HCT116 (cell line): ENCODE measurements around the gene RPL21. TPM values are rescaled to one million over a fixed set of nuclear protein-coding genes. Genes with fewer than 3 reads are reported as not detected.

Experiments used
- ATAC-seq: fragments of 200-7000 bp; cut with Tn5 transposase; 2 replicates; pipeline ENCODE4 v1.9.1; 2020; ENCODE audit warnings: mild to moderate bottlenecking, moderate library complexity
- BruUV-seq: library from RNA; stranded (reverse); fragments of 400-500 nt; replicated peaks from 2 replicates; lab custom pipeline; 2021; lab: Mats Ljungman, UMichigan
- CTCF ChIA-PET: fragments of 300-600 bp; sonication (Branson Sonifier 250); formaldehyde crosslinking; loops from one replicate; lab custom pipeline; 2021; ENCODE audit warnings: antibody characterized with exemption; lab: Charles Lee
- POLR2A ChIA-PET: fragments of 300-600, 350-600 bp; sonication (Branson Sonifier 250); formaldehyde crosslinking; loops from one replicate; lab custom pipeline; 2021; ENCODE audit warnings: antibody characterized with exemption; lab: Charles Lee
- RAD21 ChIA-PET, 2 experiments: fragments of 300-600 bp; sonication (Branson Sonifier 250); formaldehyde crosslinking; loops; one replicate each; lab custom pipeline; 2023; ENCODE audit warnings: low total read pairs in 2 of 2; ENCODE audit not compliant: uncharacterized antibody in 2 of 2, unreplicated experiment in 2 of 2, low non-redundant PET in 1 of 2; lab: Charles Lee
- DNase-seq: peaks from one replicate; pipeline ENCODE4 v3.0.0-alpha.2; 2010; ENCODE audit warnings: low read depth, low spot score
- H2AFZ ChIP-seq: fragments of 200-600 bp; shearing (Covaris generic), sonication (generic); 2 replicates; pipeline ENCODE4 v1.6.1; 2017; ENCODE audit warnings: low read depth, mixed run types, mixed read lengths, antibody characterized with exemption, low read length; ENCODE audit not compliant: poor library complexity, severe bottlenecking
- H3K27ac ChIP-seq: 2 replicates; pipeline ENCODE4 v1.5.1; 2012; ENCODE audit warnings: low read depth, low read length
- H3K27me3 ChIP-seq: fragments of 200-600 bp; sonication (generic); 2 replicates; pipeline ENCODE4 v1.6.1; 2016; ENCODE audit warnings: mixed run types, low read length, mixed read lengths; ENCODE audit not compliant: insufficient read depth
- H3K36me3 ChIP-seq, 2 experiments: fragments of 200-500 bp in 1 of 2; fragments of 200-600 bp in 1 of 2; sonication (Bioruptor generic) in 1 of 2; sonication (generic) in 1 of 2; 2 replicates each; pipeline versions ENCODE4 v1.5.1 to v1.6.1; 2014 to 2016; ENCODE audit warnings: low read length in 2 of 2, inconsistent platforms in 1 of 2, mixed read lengths in 1 of 2, mixed run types in 1 of 2; ENCODE audit not compliant: insufficient read depth in 2 of 2, control insufficient read depth in 1 of 2
- H3K4me1 ChIP-seq, 2 experiments: fragments of 200-600 bp in 1 of 2; sonication (generic) in 1 of 2; 2 replicates each; pipeline versions ENCODE4 v1.5.1 to v1.6.1; 2012 to 2017; ENCODE audit warnings: low read length in 2 of 2, inconsistent platforms in 1 of 2, mild to moderate bottlenecking in 1 of 2, mixed read lengths in 1 of 2, mixed run types in 1 of 2, moderate library complexity in 1 of 2; ENCODE audit not compliant: insufficient read depth in 2 of 2, control insufficient read depth in 1 of 2
- H3K4me2 ChIP-seq: fragments of 200-600 bp; sonication (generic); 2 replicates; pipeline ENCODE4 v1.6.1; 2017; ENCODE audit warnings: mixed run types, low read length, mixed read lengths
- H3K4me3 ChIP-seq, 2 experiments: fragments of 200-600 bp in 1 of 2; sonication (generic) in 1 of 2; replicated peaks in 1 of 2; 2 replicates each; pipeline ENCODE4 v1.5.1; 2011 to 2016; ENCODE audit warnings: low read length in 2 of 2, control low read depth in 1 of 2, low read depth in 1 of 2, mild to moderate bottlenecking in 1 of 2, mixed read lengths in 1 of 2, mixed run types in 1 of 2
- H3K79me2 ChIP-seq: fragments of 200-600 bp; sonication (generic); 2 replicates; pipeline ENCODE4 v1.6.1; 2017; ENCODE audit warnings: mild to moderate bottlenecking, mixed run types, low read length, moderate library complexity, mixed read lengths; ENCODE audit not compliant: insufficient read depth
- H3K9ac ChIP-seq: fragments of 200-600 bp; sonication (generic); 2 replicates; pipeline ENCODE4 v1.6.1; 2016; ENCODE audit warnings: low read length, mixed read lengths
- H3K9me2 ChIP-seq: fragments of 200-600 bp; sonication (generic), shearing (Covaris generic); 2 replicates; pipeline ENCODE4 v1.6.1; 2017; ENCODE audit warnings: mixed run types, mild to moderate bottlenecking, moderate library complexity; ENCODE audit not compliant: insufficient read depth
- H3K9me3 ChIP-seq, 2 experiments: fragments of 200-500 bp in 1 of 2; fragments of 200-600 bp in 1 of 2; sonication (Bioruptor generic) in 1 of 2; sonication (generic) in 1 of 2; 2 replicates each; pipeline ENCODE4 v1.6.1; 2014 to 2017; ENCODE audit warnings: low read length in 2 of 2, mixed read lengths in 2 of 2, inconsistent platforms in 1 of 2, low read depth in 1 of 2, mild to moderate bottlenecking in 1 of 2, mixed run types in 1 of 2, moderate library complexity in 1 of 2; ENCODE audit not compliant: control insufficient read depth in 1 of 2, insufficient read depth in 1 of 2
- H4K20me1 ChIP-seq: fragments of 200-600 bp; sonication (generic), shearing (Covaris generic); 2 replicates; pipeline ENCODE4 v1.6.1; 2017; ENCODE audit warnings: mixed run types, mild to moderate bottlenecking, moderate library complexity; ENCODE audit not compliant: insufficient read depth
- EGR1 ChIP-seq: IDR thresholded peaks from 2 replicates; pipeline ENCODE4 v1.6.1; 2012; ENCODE audit warnings: low read depth
- ELF1 ChIP-seq: IDR thresholded peaks from 2 replicates; pipeline ENCODE4 v1.6.1; 2012; ENCODE audit warnings: low read depth, borderline replicate concordance
- EZH2phosphoT487 ChIP-seq: fragments of 200-600 bp; IDR thresholded peaks from 2 replicates; pipeline ENCODE4 v1.6.1; 2018; ENCODE audit warnings: antibody characterized with exemption, borderline replicate concordance
- JUND ChIP-seq: IDR thresholded peaks from 2 replicates; pipeline ENCODE4 v1.6.1; 2012
- POLR2A ChIP-seq: IDR thresholded peaks from 2 replicates; pipeline ENCODE4 v1.7.0; 2011; ENCODE audit warnings: borderline replicate concordance; ENCODE audit not compliant: insufficient read depth, insufficient read length; ENCODE audit errors: extremely low read depth
- TCF7L2 ChIP-seq: IDR thresholded peaks from 2 replicates; pipeline ENCODE4 v1.7.0; 2011; ENCODE audit warnings: borderline replicate concordance, inconsistent platforms; ENCODE audit not compliant: insufficient read depth, insufficient read length; ENCODE audit errors: extremely low read depth
- intact Hi-C: fragments of 100-400 bp; cut with micrococcal nuclease; formaldehyde crosslinking; loops from 2 replicates; pipeline ENCODE4 v1.10.0; 2022
- total RNA-seq: library from RNA; stranded (reverse); gene quantifications from one replicate; pipeline ENCODE4 v1.2.1, GENCODE V29; 2021; ENCODE audit not compliant: unreplicated experiment
- TF ChIP-seq, protein P1 (sequence below), 3 experiments: fragments of 200-600 bp in 1 of 3; sonication (generic) in 1 of 3; IDR thresholded peaks in 2 of 3; conservative IDR thresholded peaks in 1 of 3; 2 replicates each; pipeline ENCODE4 v1.5.1; 2012 to 2017; ENCODE audit warnings: low read depth in 2 of 3, low read length in 2 of 3, antibody characterized with exemption in 1 of 3, borderline replicate concordance in 1 of 3, control low read depth in 1 of 3, mild to moderate bottlenecking in 1 of 3, mixed read lengths in 1 of 3, mixed run types in 1 of 3, moderate library complexity in 1 of 3; ENCODE audit not compliant: insufficient read depth in 1 of 3
- TF ChIP-seq, protein P2 (sequence below): IDR thresholded peaks from 2 replicates; pipeline ENCODE4 v1.6.1; 2012; ENCODE audit warnings: low read depth

Gene RPL21
- total RNA-seq, 1 experiment from 2014 or later: 915 TPM

DNA sequence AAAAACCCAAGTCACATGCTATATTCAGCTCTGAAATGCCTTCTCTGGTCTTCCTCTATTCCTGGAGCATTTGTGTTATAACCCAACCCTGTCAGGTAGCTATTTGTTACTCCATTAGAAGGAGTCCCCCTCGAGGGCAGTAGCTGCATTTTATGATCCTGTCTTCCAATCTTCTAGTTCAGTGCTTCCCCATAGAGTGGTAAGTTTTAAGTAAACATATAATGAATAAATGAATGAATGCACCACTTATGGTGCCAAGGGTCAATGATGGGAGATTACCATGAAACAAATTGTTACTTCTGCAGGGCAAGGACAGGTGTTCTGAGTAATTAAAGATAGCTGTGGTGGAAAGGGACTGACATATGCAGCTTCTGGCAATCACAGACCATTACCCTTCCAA is 23.3 kb downstream of the RPL21 start:
- H2AFZ ChIP-seq: no peak overlapping the region
- no peak overlapping the region for H3K9ac ChIP-seq
- no peaks in the 10 kb centered on the region for H3K9me3 ChIP-seq
- BruUV-seq: no TSS peak
- H3K4me1 ChIP-seq: peaks cover 4 to 17% of the 10 kb centered on the region in 2 experiments; a peak in 3 of 4 replicates
- ChIA-PET RAD21 (no interaction called here), POLR2A (interaction anchor here (1.3 kb wide), 1 partner anchor 17 kb away, joined by 3 read pairs; no protein-coding TSS in a partner anchor), CTCF (interaction anchor here (1.2 kb wide), 1 partner anchor 9 kb away, joined by 5 read pairs; no protein-coding TSS in a partner anchor)
- no peaks in the 10 kb centered on the region for H3K27me3 ChIP-seq
- no peak for DNase-seq
- no peak overlapping the region for H3K4me2 ChIP-seq
- H3K4me3 ChIP-seq: no peak overlapping the region
- no peak overlapping the region for H3K27ac ChIP-seq
- no peaks in the 10 kb centered on the region for H4K20me1 ChIP-seq
- H3K9me2 ChIP-seq: no peaks in the 10 kb centered on the region
- H3K79me2 ChIP-seq: no peaks in the 10 kb centered on the region
- intact Hi-C loops: no loop called here
- no peak for ATAC-seq
- no peaks in the 10 kb centered on the region for H3K36me3 ChIP-seq
- TF ChIP-seq EZH2phosphoT487 (no peak), JUND (no peak), ELF1 (no peak), TCF7L2 (no peak), POLR2A (no peak), EGR1 (no peak)
- TF ChIP-seq, protein P1, sequence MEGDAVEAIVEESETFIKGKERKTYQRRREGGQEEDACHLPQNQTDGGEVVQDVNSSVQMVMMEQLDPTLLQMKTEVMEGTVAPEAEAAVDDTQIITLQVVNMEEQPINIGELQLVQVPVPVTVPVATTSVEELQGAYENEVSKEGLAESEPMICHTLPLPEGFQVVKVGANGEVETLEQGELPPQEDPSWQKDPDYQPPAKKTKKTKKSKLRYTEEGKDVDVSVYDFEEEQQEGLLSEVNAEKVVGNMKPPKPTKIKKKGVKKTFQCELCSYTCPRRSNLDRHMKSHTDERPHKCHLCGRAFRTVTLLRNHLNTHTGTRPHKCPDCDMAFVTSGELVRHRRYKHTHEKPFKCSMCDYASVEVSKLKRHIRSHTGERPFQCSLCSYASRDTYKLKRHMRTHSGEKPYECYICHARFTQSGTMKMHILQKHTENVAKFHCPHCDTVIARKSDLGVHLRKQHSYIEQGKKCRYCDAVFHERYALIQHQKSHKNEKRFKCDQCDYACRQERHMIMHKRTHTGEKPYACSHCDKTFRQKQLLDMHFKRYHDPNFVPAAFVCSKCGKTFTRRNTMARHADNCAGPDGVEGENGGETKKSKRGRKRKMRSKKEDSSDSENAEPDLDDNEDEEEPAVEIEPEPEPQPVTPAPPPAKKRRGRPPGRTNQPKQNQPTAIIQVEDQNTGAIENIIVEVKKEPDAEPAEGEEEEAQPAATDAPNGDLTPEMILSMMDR (IDR thresholded peaks at IDR 0.05 in 2 of 3, conservative IDR thresholded peaks at IDR 0.05 in 1 of 3; ENCODE audit: borderline replicate concordance in 1 of 3, insufficient read depth in 1 of 3, low read depth in 2 of 3, low read length in 2 of 3): no peak
- TF ChIP-seq, protein P2, sequence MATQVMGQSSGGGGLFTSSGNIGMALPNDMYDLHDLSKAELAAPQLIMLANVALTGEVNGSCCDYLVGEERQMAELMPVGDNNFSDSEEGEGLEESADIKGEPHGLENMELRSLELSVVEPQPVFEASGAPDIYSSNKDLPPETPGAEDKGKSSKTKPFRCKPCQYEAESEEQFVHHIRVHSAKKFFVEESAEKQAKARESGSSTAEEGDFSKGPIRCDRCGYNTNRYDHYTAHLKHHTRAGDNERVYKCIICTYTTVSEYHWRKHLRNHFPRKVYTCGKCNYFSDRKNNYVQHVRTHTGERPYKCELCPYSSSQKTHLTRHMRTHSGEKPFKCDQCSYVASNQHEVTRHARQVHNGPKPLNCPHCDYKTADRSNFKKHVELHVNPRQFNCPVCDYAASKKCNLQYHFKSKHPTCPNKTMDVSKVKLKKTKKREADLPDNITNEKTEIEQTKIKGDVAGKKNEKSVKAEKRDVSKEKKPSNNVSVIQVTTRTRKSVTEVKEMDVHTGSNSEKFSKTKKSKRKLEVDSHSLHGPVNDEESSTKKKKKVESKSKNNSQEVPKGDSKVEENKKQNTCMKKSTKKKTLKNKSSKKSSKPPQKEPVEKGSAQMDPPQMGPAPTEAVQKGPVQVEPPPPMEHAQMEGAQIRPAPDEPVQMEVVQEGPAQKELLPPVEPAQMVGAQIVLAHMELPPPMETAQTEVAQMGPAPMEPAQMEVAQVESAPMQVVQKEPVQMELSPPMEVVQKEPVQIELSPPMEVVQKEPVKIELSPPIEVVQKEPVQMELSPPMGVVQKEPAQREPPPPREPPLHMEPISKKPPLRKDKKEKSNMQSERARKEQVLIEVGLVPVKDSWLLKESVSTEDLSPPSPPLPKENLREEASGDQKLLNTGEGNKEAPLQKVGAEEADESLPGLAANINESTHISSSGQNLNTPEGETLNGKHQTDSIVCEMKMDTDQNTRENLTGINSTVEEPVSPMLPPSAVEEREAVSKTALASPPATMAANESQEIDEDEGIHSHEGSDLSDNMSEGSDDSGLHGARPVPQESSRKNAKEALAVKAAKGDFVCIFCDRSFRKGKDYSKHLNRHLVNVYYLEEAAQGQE: no peak
- TF ChIP-seq, all 23 proteins: peak for 0
